ENCODE measurements around the gene SLCO4A1. TPM values are rescaled to one million over a fixed set of nuclear protein-coding genes. Genes with fewer than 3 reads are reported as not detected.
A peak's percentile ranks its signal among the peaks of the same experiment; 100 is the strongest.

Gene SLCO4A1
- total and polyA plus RNA-seq, 2 of the 4 experiments (the other 2 are of a cell fraction), result 0.72 to 1.1 TPM

- TF ChIP-seq RCOR1 (IDR thresholded peaks at IDR 0.05; ENCODE audit: insufficient replicate concordance, low read length), result no peak
These were observed 20.0 kb upstream of the SLCO4A1 start (continued) for GRCh38 chr20:62622178-62622876.

GRCh38 chr20:62622877-62623487, 19.3 kb upstream of the SLCO4A1 start:
- ATAC-seq (ENCODE audit: low read depth) (no peak), DNase-seq (no peak)
- Histone ChIP-seq H3K9me3 (ENCODE audit: control insufficient read depth, insufficient read depth, low read length) (no peaks in the 10 kb centered on the region), H2AK9ac (replicated peaks; ENCODE audit: low read depth, low read length, poor library complexity) (peak overlapping the region; percentile 85), H3K27me3 (ENCODE audit: control insufficient read depth, insufficient read depth, low read length) (no peaks in the 10 kb centered on the region; the same call in 1 of the 2 replicates), H3K23ac (ENCODE audit: low read depth, low read length) (no peak overlapping the region), H4K8ac (ENCODE audit: low read depth in 2 of 2, low read length in 2 of 2) (peak overlapping the region; percentile 36 to 91; a peak in 3 of 4 replicates), H4K5ac (ENCODE audit: low read depth, low read length) (peak overlapping the region; percentile 20; the same call in 1 of the 2 replicates), H2BK15ac (ENCODE audit: low read depth, low read length) (no peak overlapping the region; the same call in 2 of the 3 replicates), H3K36me3 (ENCODE audit: control insufficient read depth, insufficient read depth, low read length) (no peaks in the 10 kb centered on the region), H3K4me1 (ENCODE audit: control insufficient read depth, insufficient read depth, low read length) (peaks cover 10% of the 10 kb centered on the region), H3K79me1 (ENCODE audit: low read depth in 1 of 2, low read length in 2 of 2) (no peaks in the 10 kb centered on the region), H3K27ac (ENCODE audit: insufficient read depth, low read length) (no peak overlapping the region), H2BK20ac (ENCODE audit: low read depth, low read length) (peak overlapping the region; percentile 35; the same call in 1 of the 2 replicates), H2BK5ac (ENCODE audit: low read depth, low read length, poor library complexity, severe bottlenecking) (peak overlapping the region; percentile 40), H2AK5ac (ENCODE audit: low read depth, low read length) (peak overlapping the region; percentile 78), H3K18ac (ENCODE audit: low read depth, low read length) (no peak overlapping the region), H3K14ac (replicated peaks; ENCODE audit: low read depth, low read length) (peak overlapping the region; percentile 71), H3K9me1 (ENCODE audit: insufficient read depth, low read length) (peaks cover 8% of the 10 kb centered on the region; the same call in 1 of the 2 replicates), H3K4me3 (ENCODE audit: insufficient read depth, low read depth, low read length) (no peak overlapping the region), H3K4me2 (ENCODE audit: low read depth, low read length) (no peak overlapping the region), H4K20me1 (ENCODE audit: insufficient read depth, low read length) (no peaks in the 10 kb centered on the region), H3K4ac (ENCODE audit: low read depth, low read length) (peak overlapping the region; percentile 47), H3K56ac (ENCODE audit: extremely low read depth, insufficient read depth, low read length) (no peak overlapping the region), H3K9ac (ENCODE audit: low read depth, low read length) (no peak overlapping the region), H2BK120ac (ENCODE audit: low read depth, low read length) (peak overlapping the region; percentile 77; the same call in 1 of the 2 replicates), H2AFZ (replicated peaks; ENCODE audit: low read length, poor library complexity) (peak overlapping the region; percentile 98), H4K91ac (ENCODE audit: insufficient read depth, low read depth, low read length) (peak overlapping the region; percentile 68)
- WGBS, 2 experiments (ENCODE audit: extremely low coverage in 2 of 2, insufficient read length in 1 of 2), result 92% methylated on average over 2 of the region's 29 CpGs; no CpG with 5 or more reads in 1 of the 2 experiments
- ChIA-PET POLR2A (ENCODE audit: unreplicated experiment) (interaction anchor here (0.6 kb wide), 1 partner anchor 235 kb away, joined by 3 read pairs; no protein-coding TSS in a partner anchor), CTCF (no interaction called here)
- no TSS peak for BruUV-seq (replicated peaks)
- intact Hi-C loops (cut with micrococcal nuclease), result no loop called here
- dilution Hi-C loops (cut with HindIII; ENCODE audit: low sequenced_read_pairs, unreplicated experiment), result no loop called here
- in situ Hi-C loops (cut with MboI; ENCODE audit: low sequenced_read_pairs), result loop anchor here (25.0 kb wide), 1 partner anchor 336 kb away; no protein-coding TSS in a partner anchor
- TF ChIP-seq MAFK (IDR thresholded peaks at IDR 0.05; ENCODE audit: low read depth, low read length) (no peak), CTCF (conservative IDR thresholded peaks at IDR 0.05; ENCODE audit: low read depth, low read length) (no peak), POLR2A (IDR thresholded peaks at IDR 0.05; ENCODE audit: low read depth, low read length) (no peak), RCOR1 (IDR thresholded peaks at IDR 0.05; ENCODE audit: insufficient replicate concordance, low read length) (no peak), CHD1 (IDR thresholded peaks at IDR 0.05; ENCODE audit: low read depth, low read length) (no peak), MXI1 (IDR thresholded peaks at IDR 0.05; ENCODE audit: borderline replicate concordance, low read depth, low read length) (no peak), NFE2L2 (IDR thresholded peaks at IDR 0.05; ENCODE audit: low read depth, low read length) (no peak), FOS (IDR thresholded peaks at IDR 0.05; ENCODE audit: low read depth, low read length) (no peak), MAZ (IDR thresholded peaks at IDR 0.05; ENCODE audit: borderline replicate concordance, low read depth, low read length) (no peak), RFX5 (IDR thresholded peaks at IDR 0.05; ENCODE audit: low read depth, low read length) (no peak), RAD21 (IDR thresholded peaks at IDR 0.05; ENCODE audit: low read length) (no peak)
- TF ChIP-seq, protein P1, sequence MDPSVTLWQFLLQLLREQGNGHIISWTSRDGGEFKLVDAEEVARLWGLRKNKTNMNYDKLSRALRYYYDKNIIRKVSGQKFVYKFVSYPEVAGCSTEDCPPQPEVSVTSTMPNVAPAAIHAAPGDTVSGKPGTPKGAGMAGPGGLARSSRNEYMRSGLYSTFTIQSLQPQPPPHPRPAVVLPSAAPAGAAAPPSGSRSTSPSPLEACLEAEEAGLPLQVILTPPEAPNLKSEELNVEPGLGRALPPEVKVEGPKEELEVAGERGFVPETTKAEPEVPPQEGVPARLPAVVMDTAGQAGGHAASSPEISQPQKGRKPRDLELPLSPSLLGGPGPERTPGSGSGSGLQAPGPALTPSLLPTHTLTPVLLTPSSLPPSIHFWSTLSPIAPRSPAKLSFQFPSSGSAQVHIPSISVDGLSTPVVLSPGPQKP (IDR thresholded peaks at IDR 0.05; ENCODE audit: borderline replicate concordance, low read depth, low read length), result no peak

Measured in IMR-90 (cell line).